IPS-NIHi7 (cell line): ENCODE data around the gene CTRB1.
"Not testable (repeated sequence)": the region's sequence is repeated elsewhere in the genome, so short reads cannot be mapped to it uniquely, and the experiment has no call there.

Experiments
- DNase-seq: peaks from one replicate; pipeline ENCODE4 v3.0.0; 2012; ENCODE audit warnings: mixed read lengths; ENCODE audit errors: extremely low spot score

CTRB1 gene

DNA sequence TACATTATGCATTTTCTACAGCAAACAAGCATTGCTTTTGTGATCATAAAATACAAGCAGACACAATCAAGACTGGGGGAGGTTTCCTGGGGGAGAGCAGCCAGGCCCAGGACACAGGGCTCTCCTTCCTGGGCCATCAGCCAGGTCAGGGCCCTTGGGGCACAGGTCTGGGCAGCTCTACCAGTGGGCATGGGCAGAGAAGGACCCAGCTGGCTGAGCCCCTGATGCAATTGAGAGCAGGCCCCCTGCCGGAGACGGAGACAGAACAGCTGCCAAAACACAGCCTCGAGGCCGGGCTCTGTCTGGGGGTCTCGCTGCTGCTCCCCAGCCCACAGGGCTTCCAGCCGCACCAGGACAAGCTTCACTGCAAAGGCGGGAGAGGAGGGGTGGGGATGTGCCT lies 21.8 kb downstream of the CTRB1 start:
- DNase-seq = not testable (repeated sequence)

DNA sequence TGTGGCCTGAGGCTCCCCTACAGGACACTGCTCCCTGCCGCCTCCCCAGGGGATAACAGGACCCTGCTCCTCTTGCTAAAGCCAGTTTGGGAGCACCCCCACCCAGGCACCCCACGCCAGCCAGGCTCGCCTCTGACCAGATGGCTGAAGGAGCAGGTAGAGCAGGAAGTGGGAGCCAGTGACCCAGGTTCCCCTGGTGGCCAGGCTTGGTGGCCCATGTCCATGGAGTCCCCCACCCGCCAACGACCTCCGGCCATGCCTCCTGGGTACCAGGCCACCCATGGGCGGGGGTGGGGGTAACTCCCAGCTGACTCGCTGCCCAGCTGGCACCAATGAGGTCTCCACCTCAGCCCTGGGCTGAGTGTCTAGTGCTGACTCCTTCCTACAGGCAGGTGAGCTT lies 22.6 kb downstream of the CTRB1 start:
- no peak for DNase-seq

DNA sequence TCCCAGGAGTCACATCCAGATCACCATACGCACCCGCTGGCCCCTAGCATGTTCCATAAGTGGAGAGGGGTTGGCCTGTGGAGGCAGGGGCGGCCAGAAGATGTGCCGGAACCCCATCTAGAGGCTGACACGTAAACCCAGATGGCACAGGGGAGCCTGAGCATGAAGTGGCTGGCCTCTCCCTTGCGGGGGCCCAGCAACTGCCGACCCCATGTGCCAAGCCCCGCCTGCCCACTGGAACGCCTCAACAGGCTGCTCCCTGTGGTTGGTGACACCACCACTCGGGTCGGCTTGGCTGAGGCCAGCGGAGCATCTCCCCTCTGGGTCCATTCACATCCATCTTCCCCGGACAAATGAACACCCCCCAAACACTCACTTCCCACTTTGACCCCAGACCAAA lies 23.2 kb downstream of the CTRB1 start:
- no peak for DNase-seq

DNA sequence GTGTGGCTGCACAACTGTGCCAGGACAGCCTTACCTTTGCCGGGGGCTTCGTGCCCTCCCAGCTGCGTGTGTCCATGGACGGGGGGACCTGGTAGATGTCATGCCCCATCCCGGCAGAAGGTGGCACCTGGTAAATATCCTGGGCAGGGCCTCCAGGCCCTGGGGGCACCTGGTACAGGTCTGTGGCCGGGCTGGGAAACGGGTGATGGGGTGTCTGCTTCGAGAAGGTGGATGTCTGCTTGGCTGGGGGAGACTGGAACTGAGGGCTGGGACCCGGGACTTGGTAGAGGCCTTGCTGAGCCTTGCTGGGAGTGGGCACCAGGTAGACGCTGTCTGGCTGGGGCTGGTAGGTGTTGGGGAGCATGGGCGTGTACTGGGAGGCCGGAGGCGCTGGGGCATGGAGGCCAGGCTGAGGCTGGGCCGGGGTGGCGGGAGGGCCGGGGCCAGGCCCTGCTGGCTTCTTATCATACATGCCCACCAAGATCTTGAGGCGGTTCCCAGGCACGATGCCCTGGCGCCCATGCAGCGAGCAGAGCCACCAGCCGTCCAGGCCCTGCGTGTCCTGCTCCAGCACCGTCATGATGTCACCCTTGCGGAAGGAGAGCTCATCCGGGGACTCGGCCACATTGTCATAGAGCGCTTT lies 23.8 kb downstream of the CTRB1 start:
- not testable (repeated sequence) for DNase-seq

- no peak for DNase-seq
Measured at GRCh38 chr16:75243667-75244224, 25.0 kb downstream of the CTRB1 start.

GRCh38 chr16:75244225-75244809 lies 25.5 kb downstream of the CTRB1 start:
- DNase-seq = no peak

DNA sequence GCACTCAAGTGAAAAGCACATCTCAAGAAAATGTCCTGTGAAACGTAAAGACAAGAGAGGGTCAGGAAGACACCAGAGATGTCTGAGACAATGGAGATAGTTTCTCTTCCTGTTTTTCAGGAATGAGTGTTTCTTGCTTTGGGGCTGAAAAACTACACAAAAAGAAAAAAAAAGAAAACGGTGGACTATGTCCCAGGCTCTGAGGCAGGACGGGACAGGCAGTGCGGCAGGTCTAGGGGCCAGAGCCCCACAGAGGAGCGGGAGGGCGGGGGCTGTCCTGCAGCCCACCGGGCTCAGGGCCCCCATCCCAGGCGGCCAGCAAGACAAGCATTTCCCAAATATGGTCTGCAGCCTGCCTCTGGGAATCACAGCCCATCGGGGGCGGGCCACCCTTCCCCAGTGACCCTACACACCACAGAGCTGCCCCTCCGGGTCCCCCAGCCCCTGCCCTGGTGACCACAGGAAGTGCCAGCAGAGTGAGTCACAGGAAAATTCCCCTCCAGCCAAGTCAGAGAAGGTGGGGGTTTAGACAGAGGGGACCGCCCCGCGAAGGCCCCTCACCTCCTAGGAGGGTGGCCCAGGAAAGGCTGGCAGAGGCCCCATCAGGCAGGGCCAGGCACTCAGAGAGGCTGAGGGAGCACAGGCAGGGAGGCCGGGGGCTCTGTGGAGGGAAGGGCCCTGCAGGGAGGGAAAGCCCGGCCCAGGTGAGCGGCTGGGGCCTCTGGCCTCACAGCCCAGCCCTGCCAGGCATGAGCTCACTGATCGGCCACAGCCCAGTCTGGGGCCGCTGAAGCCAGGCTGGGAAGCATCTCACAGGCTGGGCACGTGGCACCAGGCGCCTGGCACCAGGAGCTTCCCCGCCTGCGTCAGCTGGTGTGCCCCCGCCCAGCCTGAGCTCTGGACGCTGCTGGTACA lies 26.3 kb downstream of the CTRB1 start:
- DNase-seq = peak; percentile 81

DNA sequence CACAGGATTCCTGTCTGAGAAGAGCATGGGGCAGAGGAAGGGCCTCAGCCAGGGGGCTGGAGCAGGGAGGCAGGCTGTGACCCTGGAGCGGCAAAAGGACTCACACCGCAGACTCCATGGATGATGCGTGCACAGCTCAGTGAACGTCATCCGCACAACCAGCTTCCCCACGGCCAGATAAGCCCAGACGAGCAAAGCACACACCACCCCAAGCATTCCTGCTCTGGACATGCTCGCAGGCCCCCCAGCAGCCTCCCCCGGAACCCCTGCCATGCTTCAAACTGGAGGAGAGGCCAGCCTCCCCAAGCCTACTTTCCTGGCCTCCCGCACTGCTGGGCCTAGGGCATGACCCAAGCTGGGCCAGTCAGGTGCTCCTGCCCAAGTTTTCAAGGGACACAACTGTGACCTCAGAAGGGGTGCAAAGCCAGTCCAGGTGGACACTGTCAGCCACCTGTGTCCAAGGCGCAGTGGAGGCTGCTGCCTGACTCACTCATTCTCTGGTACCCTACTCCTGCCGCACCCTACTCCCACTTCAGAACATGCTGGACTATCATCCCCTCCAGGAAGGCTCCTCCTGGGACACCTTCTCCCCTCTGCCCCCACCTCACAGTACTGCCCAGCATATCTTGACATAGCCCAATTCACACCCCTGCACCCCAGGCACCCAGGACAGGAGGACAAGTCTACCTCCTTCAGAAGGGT lies 27.9 kb downstream of the CTRB1 start:
- no peak for DNase-seq

GRCh38 chr16:75247249-75247648 lies 28.5 kb downstream of the CTRB1 start:
- no peak for DNase-seq

- DNase-seq = no peak
Measured at GRCh38 chr16:75248142-75248535, 29.4 kb downstream of the CTRB1 start.

- no peak for DNase-seq
Measured at GRCh38 chr16:75248536-75249380, 30.0 kb downstream of the CTRB1 start.

DNA sequence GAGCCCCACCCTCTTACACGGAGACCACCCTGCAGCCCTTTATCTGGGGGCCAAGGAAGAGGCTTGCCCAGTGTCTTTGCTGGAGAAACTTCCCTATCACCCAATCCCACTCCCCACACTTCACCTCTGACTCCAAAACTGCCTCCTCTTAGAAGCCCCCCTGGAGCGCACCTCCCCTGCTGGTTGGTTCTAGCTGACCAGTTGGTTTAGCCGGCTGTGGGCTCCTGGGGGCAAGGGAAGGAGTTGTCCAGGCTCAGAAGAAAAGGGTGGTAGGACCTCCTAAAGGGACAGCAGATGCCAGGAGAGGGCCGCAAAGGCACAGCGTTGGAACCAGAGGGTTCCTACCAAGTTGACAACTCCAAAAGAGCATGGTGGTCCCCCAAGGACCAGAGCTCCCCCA lies 30.7 kb downstream of the CTRB1 start:
- DNase-seq = no peak

- no peak for DNase-seq
Measured at GRCh38 chr16:75250089-75250808, 31.5 kb downstream of the CTRB1 start.

DNA sequence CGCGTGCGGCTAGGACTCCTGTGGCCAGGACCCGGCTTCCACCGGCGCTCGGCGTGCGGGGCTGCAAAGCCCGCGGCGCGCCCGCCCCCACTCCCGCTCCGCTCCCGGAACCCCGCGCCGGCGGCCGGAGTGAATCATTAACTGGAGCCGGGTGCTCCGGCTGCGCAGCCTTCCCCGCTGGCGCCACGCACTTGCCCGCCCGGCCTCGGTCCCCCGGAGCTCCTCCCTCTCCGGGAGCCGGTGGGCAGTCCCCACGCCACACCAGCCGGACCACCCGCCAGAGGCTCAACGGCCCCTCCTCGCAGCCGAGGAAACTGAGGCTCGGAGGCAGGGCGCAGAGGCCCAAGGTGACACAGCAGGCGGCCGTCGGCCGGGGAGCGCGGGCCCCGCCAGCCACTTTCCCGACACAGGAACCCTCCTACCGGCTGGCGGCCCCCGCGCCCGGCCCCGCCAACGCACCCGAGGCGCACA lies 32.1 kb downstream of the CTRB1 start:
- DNase-seq = no peak

DNA sequence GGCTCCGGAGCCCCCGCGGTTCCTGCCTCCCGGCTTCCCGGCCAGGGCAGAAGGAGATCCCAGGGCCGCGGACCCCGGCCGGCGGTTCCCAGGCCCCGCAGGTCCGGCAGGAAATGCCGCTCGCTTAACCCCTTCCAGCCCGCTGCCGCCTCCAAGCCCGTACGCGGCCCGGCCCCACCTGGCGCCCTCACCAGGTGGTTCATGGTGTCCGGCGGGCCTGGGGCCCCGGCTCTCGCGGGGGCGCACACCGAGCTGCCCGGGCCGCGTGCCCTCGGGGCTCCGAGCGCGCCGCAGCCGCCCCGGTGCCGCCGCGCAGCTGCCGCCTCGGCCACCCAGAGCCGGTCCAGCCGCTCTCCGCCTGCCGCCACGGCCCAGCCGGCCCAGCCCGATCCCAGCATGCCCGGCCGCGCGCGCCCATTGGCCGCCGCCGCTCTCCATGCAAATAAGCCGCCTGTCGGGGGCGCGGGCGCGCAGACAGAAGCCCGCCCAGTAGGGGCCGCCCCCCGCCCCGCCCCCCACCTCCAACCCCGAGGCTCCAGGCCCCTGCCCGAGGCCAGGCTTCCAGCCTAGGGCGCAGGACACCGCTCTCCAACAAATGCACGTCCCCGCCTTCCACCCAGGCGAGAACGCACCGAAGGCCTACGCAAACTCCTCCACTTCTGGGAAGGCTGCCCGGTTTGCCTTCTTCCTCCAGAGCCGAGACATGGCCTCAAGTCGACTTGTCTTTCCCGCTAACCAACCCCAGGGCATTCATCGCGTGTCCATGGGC lies 32.7 kb downstream of the CTRB1 start, which contains the start of gene BCAR1:
Gene BCAR1 (minus strand): TSS at position 345 of the 769 bp plus-strand sequence. CDS start 142 bp downstream, at position 203.
- peak; percentile 92 for DNase-seq

DNA sequence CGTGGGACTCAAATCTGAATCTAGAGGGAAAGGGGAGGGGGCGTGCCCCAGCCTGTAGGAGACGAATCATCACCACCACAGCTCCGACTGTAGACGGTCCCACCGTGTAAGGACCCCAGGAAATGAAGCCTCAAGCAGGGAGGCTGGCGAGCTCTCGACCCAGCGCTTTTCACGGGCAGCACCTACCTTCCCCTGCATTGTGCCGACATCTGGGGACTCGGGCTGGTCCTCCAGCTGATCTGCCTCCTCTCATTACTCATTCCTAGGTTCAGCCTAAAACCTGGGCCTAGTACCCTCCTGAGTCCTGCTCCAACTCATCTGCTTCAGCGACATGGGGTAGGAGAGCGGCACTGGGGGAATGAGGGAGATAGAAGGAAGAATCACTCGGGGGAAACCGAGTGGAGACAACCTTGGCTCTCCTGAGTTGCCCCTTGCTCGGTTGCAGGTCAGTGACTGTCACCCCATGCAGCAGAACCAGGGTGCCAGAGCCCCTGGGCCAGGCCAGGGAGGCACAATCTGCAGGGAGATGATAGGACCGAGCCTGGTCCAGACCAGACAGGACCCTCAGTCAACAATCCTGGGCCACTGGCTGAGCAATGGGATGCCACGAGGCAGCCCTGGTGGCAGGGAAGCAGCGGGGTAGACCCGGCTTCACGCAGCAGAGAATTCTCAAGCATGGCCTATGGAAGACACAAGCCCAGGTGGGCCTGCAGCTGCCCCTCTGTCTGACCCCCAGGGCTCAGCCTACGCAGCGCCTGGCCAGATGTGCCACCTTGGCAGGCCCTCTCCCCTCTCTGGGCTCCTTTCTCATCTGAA lies 33.5 kb downstream of the CTRB1 start:
- no peak for DNase-seq

DNA sequence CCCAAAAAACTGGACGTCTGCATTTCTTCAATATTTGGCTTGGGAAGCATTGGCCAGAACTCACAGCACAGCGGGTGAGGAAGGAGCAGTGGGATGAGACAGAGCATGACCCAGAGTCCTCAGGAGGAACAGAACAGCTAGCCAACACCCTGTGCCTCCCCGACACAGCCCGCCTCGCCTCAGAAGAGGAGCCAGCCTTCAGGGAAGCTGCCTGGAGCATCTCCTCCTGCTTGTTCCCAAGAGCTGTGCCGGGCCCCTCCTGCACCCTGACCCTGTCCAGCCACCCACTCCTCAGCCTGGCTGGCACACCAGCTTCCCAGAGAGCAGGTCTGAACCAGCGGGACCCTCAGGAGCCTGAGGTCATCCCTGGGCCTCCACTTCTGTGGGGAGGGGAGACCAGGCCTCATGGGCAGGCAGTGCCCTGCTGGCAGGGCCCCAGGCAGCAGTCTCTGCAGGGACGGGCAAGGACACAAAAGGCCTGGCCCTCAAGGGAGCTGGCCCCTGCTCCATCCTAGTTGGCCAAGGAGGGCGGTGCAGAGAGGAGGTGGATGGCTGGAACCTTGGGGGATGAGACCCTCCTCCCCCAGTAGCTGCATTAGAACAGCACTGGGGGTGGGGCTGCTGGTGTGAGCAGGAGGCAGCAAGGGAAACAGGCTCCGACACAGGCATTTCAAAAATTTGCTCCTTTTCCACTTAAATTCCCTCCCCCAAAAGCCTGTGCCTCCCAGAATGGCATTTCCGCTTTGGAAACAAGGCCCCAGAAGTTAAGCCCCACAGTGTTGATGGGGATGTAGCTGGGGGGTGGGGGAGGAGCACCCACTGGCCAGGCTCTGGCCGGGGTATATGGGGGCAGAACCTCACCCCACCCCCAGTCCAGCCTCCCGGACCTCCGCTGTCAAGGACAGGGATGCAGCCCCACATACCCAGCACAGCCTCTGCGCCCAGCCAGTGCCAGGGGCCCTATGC lies 34.4 kb downstream of the CTRB1 start:
- DNase-seq = peak; percentile 87
